Mesothelial cell of epicardium (in vitro differentiated cells): ENCODE results near the gene GAST. TPM values are rescaled to one million over a fixed set of nuclear protein-coding genes. Genes with fewer than 3 reads are reported as not detected.

Experiments
- DNase-seq, 2 experiments: peaks; one replicate each; pipeline ENCODE4 v3.0.0; 2021; ENCODE audit warnings: low spot score in 2 of 2; ENCODE audit not compliant: unreplicated experiment in 2 of 2
- H3K27ac Mint-ChIP-seq: 2 replicates; pipeline ENCODE4 v1.8.0; 2021; ENCODE audit warnings: mixed read lengths
- H3K27me3 Mint-ChIP-seq: 2 replicates; pipeline ENCODE4 v1.8.0; 2021; ENCODE audit warnings: low read depth, mixed read lengths
- H3K36me3 Mint-ChIP-seq: 2 replicates; pipeline ENCODE4 v1.8.0; 2021; ENCODE audit warnings: mixed read lengths
- H3K4me1 Mint-ChIP-seq: 2 replicates; pipeline ENCODE4 v1.8.0; 2021; ENCODE audit warnings: mixed read lengths
- H3K4me3 Mint-ChIP-seq: 2 replicates; pipeline ENCODE4 v1.8.0; 2021; ENCODE audit warnings: mild to moderate bottlenecking, moderate library complexity, mixed read lengths
- H3K9me3 Mint-ChIP-seq: 2 replicates; pipeline ENCODE4 v1.8.0; 2021; ENCODE audit warnings: mixed read lengths
- total RNA-seq: library from RNA; stranded (reverse); gene quantifications from 3 replicates; pipeline ENCODE4 v1.2.1, GENCODE V29; 2021
- TF ChIP-seq, protein P1 (sequence below): fragments of 200-600 bp; sonication (generic); IDR thresholded peaks from one replicate; pipeline ENCODE4 v1.5.0; 2021; ENCODE audit warnings: antibody characterized with exemption; ENCODE audit not compliant: unreplicated experiment

The GAST gene
- total RNA-seq, 1 donor from 2014 or later: not detected

DNA sequence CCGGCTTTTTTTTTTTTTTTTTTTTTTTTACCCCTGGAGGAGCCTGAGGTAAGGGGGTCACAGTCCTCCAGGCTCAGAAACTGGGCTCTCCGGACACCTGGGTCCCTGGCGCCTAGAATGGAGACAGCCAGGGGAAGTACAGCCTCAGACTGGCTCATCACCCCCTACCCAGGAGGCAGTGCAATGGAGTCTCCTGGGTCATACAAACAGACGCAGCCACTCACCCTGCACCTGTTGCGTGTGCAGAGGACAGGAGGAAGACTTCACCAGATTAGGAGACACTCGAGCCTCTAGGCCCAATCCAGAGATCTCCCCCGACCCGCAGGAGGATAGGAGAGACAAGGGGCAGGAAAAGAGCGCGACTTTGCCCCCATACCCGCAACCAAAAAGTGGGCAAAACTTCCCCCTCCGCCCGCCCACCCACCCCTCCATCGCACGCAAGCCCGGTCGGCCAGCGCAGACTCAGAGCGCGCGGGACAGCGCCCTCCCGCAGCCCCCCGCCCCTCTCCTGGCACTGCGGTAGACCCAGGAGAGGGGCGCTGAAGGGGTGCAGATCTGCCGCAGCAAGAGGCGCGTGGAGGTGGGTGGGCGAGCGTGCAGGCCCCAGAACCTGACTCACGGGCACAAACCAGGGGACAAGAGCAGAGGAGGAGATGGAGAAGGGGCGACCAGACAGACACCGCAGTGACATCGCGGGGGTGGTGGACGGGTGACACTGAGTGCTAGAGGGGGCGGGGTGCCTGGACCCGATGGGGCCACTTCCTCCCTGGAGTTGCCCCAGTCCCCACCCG, 21.4 kb downstream of the GAST start:
- TF ChIP-seq, protein P1, sequence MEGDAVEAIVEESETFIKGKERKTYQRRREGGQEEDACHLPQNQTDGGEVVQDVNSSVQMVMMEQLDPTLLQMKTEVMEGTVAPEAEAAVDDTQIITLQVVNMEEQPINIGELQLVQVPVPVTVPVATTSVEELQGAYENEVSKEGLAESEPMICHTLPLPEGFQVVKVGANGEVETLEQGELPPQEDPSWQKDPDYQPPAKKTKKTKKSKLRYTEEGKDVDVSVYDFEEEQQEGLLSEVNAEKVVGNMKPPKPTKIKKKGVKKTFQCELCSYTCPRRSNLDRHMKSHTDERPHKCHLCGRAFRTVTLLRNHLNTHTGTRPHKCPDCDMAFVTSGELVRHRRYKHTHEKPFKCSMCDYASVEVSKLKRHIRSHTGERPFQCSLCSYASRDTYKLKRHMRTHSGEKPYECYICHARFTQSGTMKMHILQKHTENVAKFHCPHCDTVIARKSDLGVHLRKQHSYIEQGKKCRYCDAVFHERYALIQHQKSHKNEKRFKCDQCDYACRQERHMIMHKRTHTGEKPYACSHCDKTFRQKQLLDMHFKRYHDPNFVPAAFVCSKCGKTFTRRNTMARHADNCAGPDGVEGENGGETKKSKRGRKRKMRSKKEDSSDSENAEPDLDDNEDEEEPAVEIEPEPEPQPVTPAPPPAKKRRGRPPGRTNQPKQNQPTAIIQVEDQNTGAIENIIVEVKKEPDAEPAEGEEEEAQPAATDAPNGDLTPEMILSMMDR: no peak
- Mint-ChIP-seq H3K4me3 (peak overlapping the region; percentile 60), H3K36me3 (no peaks in the 10 kb centered on the region), H3K4me1 (peaks cover 10% of the 10 kb centered on the region), H3K9me3 (no peaks in the 10 kb centered on the region), H3K27ac (no peak overlapping the region), H3K27me3 (peaks cover 79% of the 10 kb centered on the region)
- no peak for DNase-seq

DNA sequence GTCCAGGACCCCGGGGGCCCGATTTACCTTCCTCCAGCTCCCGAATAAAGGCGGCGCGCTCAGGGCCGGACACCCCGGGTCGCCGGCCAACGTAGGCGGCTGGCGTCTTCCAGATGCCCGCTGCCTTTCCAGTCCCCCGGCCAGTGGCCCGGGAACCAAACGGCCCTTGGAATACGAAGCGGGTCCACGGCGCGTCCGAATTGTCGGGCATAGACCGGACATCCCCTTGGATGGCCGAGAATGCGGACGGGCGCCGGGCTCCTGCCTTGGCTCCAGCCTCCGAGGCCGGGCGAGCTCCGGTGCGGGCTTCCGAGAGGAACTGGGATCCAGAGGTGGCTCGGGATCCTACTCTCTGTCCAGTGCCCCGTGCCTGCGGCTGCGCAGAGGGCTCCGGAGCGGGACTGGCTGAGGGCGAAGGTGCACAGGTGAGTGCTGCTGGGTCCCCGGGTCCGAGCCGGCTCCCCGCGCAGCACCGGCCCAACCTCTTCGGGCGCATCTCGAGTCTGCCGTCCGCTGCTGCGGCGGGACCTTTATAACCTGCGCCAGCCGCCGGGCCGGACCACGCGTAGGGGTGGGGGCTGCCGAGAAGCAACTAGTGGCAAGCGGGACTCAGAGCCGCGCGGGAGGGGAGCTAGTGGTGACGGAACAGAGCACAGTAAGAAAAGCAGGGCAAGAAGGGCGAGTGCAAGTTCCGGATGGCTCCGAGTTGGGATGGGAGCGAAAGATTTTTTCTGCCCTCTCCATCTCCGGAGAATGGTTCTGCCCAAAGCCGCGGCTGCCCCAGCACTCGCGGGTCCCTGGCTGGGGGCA, 22.2 kb downstream of the GAST start, which contains the start of gene HAP1:
Gene HAP1, minus strand, starts transcription at position 505 of the 810 bp plus-strand sequence. Its CDS starts 9 bp downstream, at position 496.
- Mint-ChIP-seq H3K4me1 (peaks cover 10% of the 10 kb centered on the region), H3K27me3 (peaks cover 79% of the 10 kb centered on the region), H3K9me3 (no peaks in the 10 kb centered on the region), H3K36me3 (no peaks in the 10 kb centered on the region), H3K4me3 (peak within 1 kb of the TSS; percentile 64), H3K27ac (no peak within 1 kb of the TSS)
- DNase-seq: peak in 1 of 2 experiments; percentile 46
- TF ChIP-seq, protein P1: no peak

DNA sequence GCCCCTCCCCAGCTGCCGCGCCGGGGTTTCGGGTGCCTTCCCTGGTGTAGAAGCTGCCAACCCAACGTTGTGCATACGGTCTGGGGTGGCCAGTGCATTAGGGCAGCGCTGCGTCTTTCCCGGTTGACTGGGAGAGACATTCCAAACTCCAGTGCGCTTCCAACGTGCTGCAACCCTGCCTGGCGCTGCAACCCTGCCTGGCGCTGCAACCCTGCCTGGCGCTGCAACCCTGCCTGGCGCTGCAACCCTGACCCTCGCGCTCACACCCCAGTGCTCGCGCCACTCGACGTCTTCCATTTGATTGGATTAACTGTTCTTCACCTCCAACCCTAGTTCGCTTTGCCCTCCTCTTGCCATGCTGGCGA, 22.8 kb downstream of the GAST start:
- no peaks in the 10 kb centered on the region for H3K9me3 Mint-ChIP-seq

DNA sequence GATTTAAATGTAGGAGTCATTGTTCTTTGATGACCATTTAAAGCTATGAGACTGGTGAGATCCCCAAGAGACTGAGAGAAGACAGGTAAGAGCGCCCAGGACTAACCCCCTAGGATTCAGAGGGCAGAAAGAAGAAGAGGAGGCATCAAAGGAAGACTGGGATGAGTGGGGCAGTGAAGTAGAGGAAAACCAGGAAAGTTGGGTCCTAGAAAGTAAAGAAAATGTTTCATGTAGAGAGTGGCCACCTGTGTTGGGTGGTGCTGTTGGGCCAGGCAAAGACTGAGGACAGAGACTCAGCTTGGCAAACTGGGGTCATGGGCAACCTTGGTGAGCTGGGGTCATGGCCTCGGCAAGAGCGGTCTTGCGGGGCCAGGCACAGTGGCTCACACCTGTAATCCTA, 23.6 kb downstream of the GAST start:
- Mint-ChIP-seq H3K27ac (no peak overlapping the region), H3K4me1 (peaks cover 14% of the 10 kb centered on the region), H3K36me3 (no peaks in the 10 kb centered on the region), H3K27me3 (peaks cover 72% of the 10 kb centered on the region), H3K4me3 (peak overlapping the region; percentile 3), H3K9me3 (no peaks in the 10 kb centered on the region)
- TF ChIP-seq, protein P1: no peak
- DNase-seq: no peak

More for the DNA sequence above, 22.8 kb downstream of the GAST start:
- Mint-ChIP-seq H3K4me3 (peak overlapping the region; percentile 64), H3K27ac (no peak overlapping the region), H3K4me1 (peaks cover 14% of the 10 kb centered on the region), H3K36me3 (no peaks in the 10 kb centered on the region), H3K27me3 (peaks cover 79% of the 10 kb centered on the region)
- no peak for DNase-seq
- TF ChIP-seq, protein P1: no peak

DNA sequence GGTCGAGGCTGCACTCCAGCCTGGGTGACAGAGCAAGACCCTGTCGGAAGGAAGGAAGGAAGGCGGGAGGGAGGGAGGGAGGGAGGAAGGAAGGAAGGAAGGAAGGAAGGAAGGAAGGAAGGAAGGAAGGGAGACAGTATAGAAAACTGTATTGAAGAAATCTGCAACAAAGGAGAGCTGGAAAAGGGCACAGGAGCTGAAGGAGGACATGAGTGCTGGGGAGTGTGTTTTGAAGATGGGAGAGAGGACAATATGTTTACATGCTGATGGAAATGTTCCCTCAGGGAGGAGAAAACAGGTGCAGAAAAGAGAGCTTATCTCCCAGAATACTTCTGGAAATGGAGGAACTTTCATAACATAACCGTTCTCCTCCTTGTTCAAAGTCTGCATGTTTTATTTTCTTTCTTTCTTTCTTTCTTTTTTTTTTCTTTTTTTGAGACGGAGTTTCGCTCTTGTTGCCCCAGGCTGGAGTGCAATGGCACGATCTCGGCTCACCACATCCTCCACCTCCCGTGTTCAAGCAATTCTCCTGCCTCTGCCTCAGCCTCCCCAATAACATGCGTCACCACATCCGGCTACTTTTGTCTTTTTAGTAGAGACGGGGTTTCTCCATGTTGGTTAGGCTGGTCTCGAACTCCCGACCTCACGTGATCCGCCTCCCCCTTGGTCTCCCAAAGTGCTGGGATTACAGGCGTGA, 25.0 kb downstream of the GAST start:
- Mint-ChIP-seq H3K27me3 (peaks cover 58% of the 10 kb centered on the region), H3K4me3 (no peak overlapping the region), H3K9me3 (no peaks in the 10 kb centered on the region), H3K4me1 (peaks cover 16% of the 10 kb centered on the region), H3K27ac (no peak overlapping the region), H3K36me3 (no peaks in the 10 kb centered on the region)
- DNase-seq: no peak
- TF ChIP-seq, protein P1: no peak
